HL-60 (cell line): Measurements from ENCODE around the gene IL17RA.

Experiments used
- DNase-seq, 2 experiments: peaks; one replicate each; pipeline ENCODE4 v3.0.0-alpha.2; 2010 to 2020; ENCODE audit warnings: low read depth in 1 of 2, low spot score in 1 of 2
- H3K27ac ChIP-seq: fragments of 250-450 bp; sonication (Bioruptor Pico); replicated peaks from 2 replicates; pipeline ENCODE4 v1.5.1; 2020; ENCODE audit warnings: mild to moderate bottlenecking, moderate library complexity
- H3K27me3 ChIP-seq: fragments of 250-450 bp; sonication (Bioruptor Pico); 2 replicates; pipeline ENCODE4 v1.5.1; 2021; ENCODE audit warnings: mild to moderate bottlenecking, moderate library complexity; ENCODE audit not compliant: insufficient read depth, poor library complexity, severe bottlenecking
- H3K4me3 ChIP-seq: replicated peaks from 2 replicates; pipeline ENCODE4 v1.5.1; 2011; ENCODE audit warnings: mild to moderate bottlenecking, control low read depth, low read length; ENCODE audit not compliant: insufficient read depth
- GABPA ChIP-seq: IDR thresholded peaks from 2 replicates; pipeline ENCODE4 v1.6.1; 2012; ENCODE audit warnings: low read depth
- POLR2AphosphoS5 ChIP-seq: IDR thresholded peaks from 2 replicates; pipeline ENCODE4 v1.6.1; 2012; ENCODE audit warnings: low read depth
- SPI1 ChIP-seq: IDR thresholded peaks from 2 replicates; pipeline ENCODE4 v1.6.1; 2012; ENCODE audit warnings: low read depth, mild to moderate bottlenecking, borderline replicate concordance
- TF ChIP-seq, protein P1 (sequence below): IDR thresholded peaks from 2 replicates; pipeline ENCODE4 v1.6.1; 2012; ENCODE audit warnings: low read depth; ENCODE audit not compliant: insufficient replicate concordance
- TF ChIP-seq, protein P2 (sequence below): IDR thresholded peaks from one replicate; pipeline ENCODE4 v1.5.1; 2011; ENCODE audit warnings: low read length, control low read depth, inconsistent platforms; ENCODE audit not compliant: insufficient read depth

IL17RA gene

DNA sequence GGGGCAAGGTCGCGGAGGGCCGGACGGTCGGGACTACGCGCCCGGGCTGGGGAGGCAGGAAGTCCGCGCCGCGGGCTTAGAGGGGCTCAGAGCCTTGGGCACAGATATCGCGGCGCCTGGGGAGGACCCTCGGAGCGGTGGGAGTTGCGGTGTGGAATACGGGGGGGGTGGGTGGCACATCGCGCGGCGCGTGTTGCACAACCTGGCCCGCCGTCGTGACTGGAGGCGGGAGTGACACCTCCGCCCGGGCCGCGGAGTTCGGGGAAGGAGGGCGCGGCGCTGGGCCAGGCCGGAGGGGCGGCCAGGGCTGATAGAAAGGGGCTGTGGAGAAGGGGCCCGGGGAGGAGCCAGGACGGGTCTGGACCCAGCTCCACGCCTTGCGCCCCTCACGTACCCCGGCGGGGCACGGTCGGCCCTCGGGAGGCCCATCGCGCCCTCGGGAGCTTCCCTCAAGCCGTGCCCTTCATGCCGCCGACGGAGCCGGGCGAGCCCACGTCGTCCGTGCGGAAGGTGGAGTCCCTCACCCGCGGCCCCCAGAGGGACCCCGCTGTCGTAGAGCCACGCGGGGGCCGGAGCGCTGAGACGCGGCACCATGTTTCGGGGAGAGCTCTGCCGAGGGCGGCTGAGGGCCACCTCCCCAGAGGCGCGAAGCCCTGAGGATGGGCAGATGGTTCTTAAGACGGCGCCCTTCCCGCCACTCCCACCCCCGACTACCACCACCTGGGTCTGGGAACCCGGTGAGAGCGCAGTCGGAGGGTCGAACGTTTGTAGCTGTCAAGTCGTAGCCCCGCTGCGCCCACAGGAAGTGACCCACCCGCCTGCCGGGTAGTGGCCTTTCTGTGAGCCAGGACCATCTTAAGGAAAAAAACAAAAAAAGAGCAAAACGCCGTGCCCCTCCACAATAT is 729 bp downstream of the IL17RA start:
- Histone ChIP-seq H3K4me3 (peak overlapping the region; percentile 80), H3K27ac (peak overlapping the region; percentile 94), H3K27me3 (no peaks in the 10 kb centered on the region)
- no peak for DNase-seq
- TF ChIP-seq, protein P1, sequence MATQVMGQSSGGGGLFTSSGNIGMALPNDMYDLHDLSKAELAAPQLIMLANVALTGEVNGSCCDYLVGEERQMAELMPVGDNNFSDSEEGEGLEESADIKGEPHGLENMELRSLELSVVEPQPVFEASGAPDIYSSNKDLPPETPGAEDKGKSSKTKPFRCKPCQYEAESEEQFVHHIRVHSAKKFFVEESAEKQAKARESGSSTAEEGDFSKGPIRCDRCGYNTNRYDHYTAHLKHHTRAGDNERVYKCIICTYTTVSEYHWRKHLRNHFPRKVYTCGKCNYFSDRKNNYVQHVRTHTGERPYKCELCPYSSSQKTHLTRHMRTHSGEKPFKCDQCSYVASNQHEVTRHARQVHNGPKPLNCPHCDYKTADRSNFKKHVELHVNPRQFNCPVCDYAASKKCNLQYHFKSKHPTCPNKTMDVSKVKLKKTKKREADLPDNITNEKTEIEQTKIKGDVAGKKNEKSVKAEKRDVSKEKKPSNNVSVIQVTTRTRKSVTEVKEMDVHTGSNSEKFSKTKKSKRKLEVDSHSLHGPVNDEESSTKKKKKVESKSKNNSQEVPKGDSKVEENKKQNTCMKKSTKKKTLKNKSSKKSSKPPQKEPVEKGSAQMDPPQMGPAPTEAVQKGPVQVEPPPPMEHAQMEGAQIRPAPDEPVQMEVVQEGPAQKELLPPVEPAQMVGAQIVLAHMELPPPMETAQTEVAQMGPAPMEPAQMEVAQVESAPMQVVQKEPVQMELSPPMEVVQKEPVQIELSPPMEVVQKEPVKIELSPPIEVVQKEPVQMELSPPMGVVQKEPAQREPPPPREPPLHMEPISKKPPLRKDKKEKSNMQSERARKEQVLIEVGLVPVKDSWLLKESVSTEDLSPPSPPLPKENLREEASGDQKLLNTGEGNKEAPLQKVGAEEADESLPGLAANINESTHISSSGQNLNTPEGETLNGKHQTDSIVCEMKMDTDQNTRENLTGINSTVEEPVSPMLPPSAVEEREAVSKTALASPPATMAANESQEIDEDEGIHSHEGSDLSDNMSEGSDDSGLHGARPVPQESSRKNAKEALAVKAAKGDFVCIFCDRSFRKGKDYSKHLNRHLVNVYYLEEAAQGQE, result no peak
- TF ChIP-seq, protein P2, sequence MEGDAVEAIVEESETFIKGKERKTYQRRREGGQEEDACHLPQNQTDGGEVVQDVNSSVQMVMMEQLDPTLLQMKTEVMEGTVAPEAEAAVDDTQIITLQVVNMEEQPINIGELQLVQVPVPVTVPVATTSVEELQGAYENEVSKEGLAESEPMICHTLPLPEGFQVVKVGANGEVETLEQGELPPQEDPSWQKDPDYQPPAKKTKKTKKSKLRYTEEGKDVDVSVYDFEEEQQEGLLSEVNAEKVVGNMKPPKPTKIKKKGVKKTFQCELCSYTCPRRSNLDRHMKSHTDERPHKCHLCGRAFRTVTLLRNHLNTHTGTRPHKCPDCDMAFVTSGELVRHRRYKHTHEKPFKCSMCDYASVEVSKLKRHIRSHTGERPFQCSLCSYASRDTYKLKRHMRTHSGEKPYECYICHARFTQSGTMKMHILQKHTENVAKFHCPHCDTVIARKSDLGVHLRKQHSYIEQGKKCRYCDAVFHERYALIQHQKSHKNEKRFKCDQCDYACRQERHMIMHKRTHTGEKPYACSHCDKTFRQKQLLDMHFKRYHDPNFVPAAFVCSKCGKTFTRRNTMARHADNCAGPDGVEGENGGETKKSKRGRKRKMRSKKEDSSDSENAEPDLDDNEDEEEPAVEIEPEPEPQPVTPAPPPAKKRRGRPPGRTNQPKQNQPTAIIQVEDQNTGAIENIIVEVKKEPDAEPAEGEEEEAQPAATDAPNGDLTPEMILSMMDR, result no peak
- TF ChIP-seq GABPA (no peak), POLR2AphosphoS5 (no peak; the same call in none of the 2 replicates), SPI1 (no peak)

DNA sequence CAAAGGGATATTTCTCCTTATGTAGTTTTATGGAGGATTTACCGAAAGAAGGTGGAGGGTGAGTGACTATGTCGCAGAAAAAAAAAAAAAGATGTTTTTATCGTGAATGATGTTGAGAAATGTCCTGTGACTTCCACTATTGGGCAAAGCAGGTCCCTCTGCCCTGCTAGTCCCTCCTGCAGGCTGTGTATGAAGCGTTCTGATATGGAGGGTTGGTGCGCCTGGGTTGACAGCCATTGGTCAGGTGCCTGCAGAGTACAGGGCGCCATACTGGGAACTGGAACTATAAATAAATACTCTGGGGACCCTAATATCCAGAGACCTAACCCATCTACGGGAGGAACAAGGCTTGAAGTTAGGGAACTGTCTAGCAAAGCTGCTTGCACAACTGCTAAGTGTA is 1.5 kb downstream of the IL17RA start:
- Histone ChIP-seq H3K27ac (peak overlapping the region; percentile 94), H3K4me3 (peak overlapping the region; percentile 80), H3K27me3 (no peaks in the 10 kb centered on the region)
- DNase-seq, result peak in 1 of 2 experiments; percentile 78
- TF ChIP-seq, protein P2, result no peak
- peak; percentile 56; the same call in 1 of the 2 replicates for TF ChIP-seq POLR2AphosphoS5

DNA sequence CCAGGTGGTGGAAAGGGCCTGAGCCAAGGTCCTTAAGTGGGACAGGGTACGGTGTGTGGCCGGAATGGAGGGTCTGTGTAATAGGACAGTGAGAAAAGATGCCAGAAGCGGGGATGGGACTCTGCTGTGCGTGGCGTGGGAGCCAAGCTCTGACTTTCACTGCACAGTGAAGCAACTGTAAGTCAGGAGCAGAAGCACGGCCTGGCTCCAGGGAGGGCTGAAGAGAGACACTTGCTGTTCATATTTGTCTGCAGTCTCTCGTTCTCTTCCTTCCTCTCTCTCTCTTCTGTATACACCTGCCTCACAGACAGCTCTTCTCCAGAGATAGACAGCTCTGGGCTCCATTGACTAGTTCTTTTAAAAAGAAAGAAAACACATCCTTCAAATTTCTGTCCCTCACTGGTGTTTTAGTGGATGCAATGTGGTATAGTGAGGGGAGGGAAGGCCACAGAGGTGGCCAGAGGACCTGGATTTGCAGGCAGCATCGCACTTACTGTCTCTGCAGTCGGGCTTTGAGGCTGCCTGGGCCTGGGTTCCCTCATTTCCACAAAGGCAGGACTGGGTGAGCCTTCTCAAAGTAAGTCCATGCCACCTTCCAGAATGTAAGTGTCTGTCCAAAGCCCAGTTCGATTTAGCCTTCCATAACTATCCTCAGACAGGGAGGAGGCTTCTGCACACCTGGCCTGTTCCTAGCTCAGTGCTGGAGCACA is 2.1 kb downstream of the IL17RA start:
- Histone ChIP-seq H3K27me3 (no peaks in the 10 kb centered on the region), H3K4me3 (peak overlapping the region; percentile 80), H3K27ac (peak overlapping the region; percentile 94)
- peak in 1 of 2 experiments; percentile 36 for DNase-seq
- TF ChIP-seq, protein P2, result no peak
- TF ChIP-seq SPI1 (no peak), POLR2AphosphoS5 (no peak), GABPA (no peak)
- TF ChIP-seq, protein P1, result no peak
